HepG2 (cell line): ENCODE data around the gene SV2B. TPM values are rescaled to one million over a fixed set of nuclear protein-coding genes. Genes with fewer than 3 reads are reported as not detected.

ENCODE experiments used
- ATAC-seq: fragments of 200-7000 bp; cut with Tn5 transposase; 3 replicates; pipeline ENCODE4 v1.9.1; 2020; ENCODE audit warnings: mild to moderate bottlenecking, moderate library complexity
- BruUV-seq: library from RNA; stranded (reverse); fragments of 400-500 nt; replicated peaks from 2 replicates; lab custom pipeline; 2021; lab: Mats Ljungman, UMichigan
- CTCF ChIA-PET: fragments of 300-600 bp; formaldehyde crosslinking; extraction: SDS; loops from one replicate; lab custom pipeline; 2021; ENCODE audit warnings: low total read pairs, inconsistent platforms, low intra/inter-chr PET ratio; lab: Yijun Ruan, JAX
- POLR2A ChIA-PET: fragments of 350-600 bp; sonication (Branson Sonifier 250); formaldehyde crosslinking; loops from one replicate; lab custom pipeline; 2020; ENCODE audit warnings: antibody characterized with exemption, inconsistent platforms; lab: Yijun Ruan, JAX
- DNase-seq: peaks from one replicate; pipeline ENCODE4 v3.0.0-alpha.2; 2015; ENCODE audit warnings: low spot score
- FAIRE-seq: peaks from 3 replicates; lab custom pipeline; 2011; peaks lifted over from hg19 to GRCh38; lab: Jason Lieb, UNC
- H2AFZ ChIP-seq: one replicate; pipeline ENCODE4 v1.6.1; 2011; ENCODE audit warnings: low read length, inconsistent platforms
- H3K27ac ChIP-seq: fragments of 300-600 bp; 3 replicates; pipeline ENCODE4 v1.8.0; 2011; ENCODE audit warnings: mixed run types, mild to moderate bottlenecking, mixed read lengths, low read length, inconsistent platforms; ENCODE audit not compliant: insufficient read depth; ENCODE audit errors: extremely low read length
- H3K27me3 ChIP-seq, 2 experiments: fragments of 200-600 bp in 1 of 2; 2 replicates in 1 of 2; 3 replicates in 1 of 2; pipeline versions ENCODE4 v1.6.0 to v1.8.0; 2011; ENCODE audit warnings: low read length in 2 of 2, mild to moderate bottlenecking in 2 of 2, moderate library complexity in 2 of 2, inconsistent platforms in 1 of 2; ENCODE audit not compliant: insufficient read depth in 2 of 2, control insufficient read depth in 1 of 2
- H3K36me3 ChIP-seq, 2 experiments: fragments of 200-600 bp in 1 of 2; replicated peaks in 1 of 2; 2 replicates in 1 of 2; 3 replicates in 1 of 2; pipeline versions ENCODE4 v1.5.1 to v1.8.0; 2011; ENCODE audit warnings: low read length in 2 of 2, inconsistent platforms in 1 of 2; ENCODE audit not compliant: insufficient read depth in 2 of 2, control insufficient read depth in 1 of 2
- H3K4me1 ChIP-seq: 2 replicates; pipeline ENCODE4 v1.5.1; 2012; ENCODE audit warnings: low read length, inconsistent platforms; ENCODE audit not compliant: insufficient read depth
- H3K4me2 ChIP-seq: 2 replicates; pipeline ENCODE4 v1.6.0; 2011; ENCODE audit warnings: low read depth, low read length, inconsistent platforms
- H3K4me3 ChIP-seq, 3 experiments: fragments of 200-600 bp in 1 of 3; sonication (generic), shearing (Covaris generic) in 1 of 3; replicated peaks in 1 of 3; 2 replicates each; pipeline ENCODE4 v1.5.1; 2011 to 2016; ENCODE audit warnings: low read length in 3 of 3, inconsistent platforms in 2 of 3, low read depth in 2 of 3, mild to moderate bottlenecking in 2 of 3, control low read depth in 1 of 3, mixed read lengths in 1 of 3; ENCODE audit not compliant: insufficient read depth in 1 of 3
- H3K79me2 ChIP-seq: one replicate; pipeline ENCODE4 v1.6.1; 2011; ENCODE audit warnings: low read length, inconsistent platforms; ENCODE audit not compliant: insufficient read depth
- H3K9ac ChIP-seq: 2 replicates; pipeline ENCODE4 v1.6.0; 2011; ENCODE audit warnings: mild to moderate bottlenecking, low read depth, low read length, inconsistent platforms; ENCODE audit not compliant: insufficient read depth
- H3K9me3 ChIP-seq: 2 replicates; pipeline ENCODE4 v1.5.1; 2012; ENCODE audit warnings: mild to moderate bottlenecking, low read length
- H4K20me1 ChIP-seq: 2 replicates; pipeline ENCODE4 v1.6.0; 2011; ENCODE audit warnings: inconsistent platforms, mild to moderate bottlenecking, low read length, moderate library complexity; ENCODE audit not compliant: insufficient read depth
- CENPT ChIP-seq: sonication (generic); formaldehyde crosslinking; IDR thresholded peaks from 2 replicates; pipeline ENCODE4 v1.8.0; 2022; ENCODE audit warnings: low read depth, mild to moderate bottlenecking, moderate library complexity, missing genetic modification reagents
- MEF2D ChIP-seq: sonication (generic); formaldehyde crosslinking; IDR thresholded peaks from 2 replicates; pipeline ENCODE4 v1.5.1; 2020; ENCODE audit warnings: mild to moderate bottlenecking, missing genetic modification reagents
- PAF1 ChIP-seq: IDR thresholded peaks from 2 replicates; pipeline ENCODE4 v1.6.1; 2016; ENCODE audit warnings: missing genetic modification reagents, missing compliant biosample characterization
- TRIM24 ChIP-seq: sonication (generic); formaldehyde crosslinking; IDR thresholded peaks from 2 replicates; pipeline ENCODE4 v1.8.0; 2022; ENCODE audit warnings: mild to moderate bottlenecking, missing genetic modification reagents
- ZMYM4 ChIP-seq: sonication (generic); formaldehyde crosslinking; IDR thresholded peaks from 2 replicates; pipeline ENCODE4 v1.8.1; 2023; ENCODE audit warnings: mild to moderate bottlenecking, missing genetic modification reagents
- ZNF101 ChIP-seq: sonication (generic); formaldehyde crosslinking; IDR thresholded peaks from 2 replicates; pipeline ENCODE4 v1.4.0; 2020; ENCODE audit warnings: mild to moderate bottlenecking, low read depth, missing genetic modification reagents, borderline replicate concordance
- ZNF34 ChIP-seq: sonication (generic); formaldehyde crosslinking; IDR thresholded peaks from 2 replicates; pipeline ENCODE4 v1.4.0; 2020; ENCODE audit warnings: mild to moderate bottlenecking, missing genetic modification reagents, borderline replicate concordance
- WGBS: methylation state at CpG from one replicate; pipeline ENCODE4 v1.1.6; 2017; ENCODE audit warnings: low lambda C conversion rate; 5-methylcytosine and 5-hydroxymethylcytosine counted together
- in situ Hi-C: cut with HindIII; loops from 2 replicates; pipeline ENCODE4 v1.10.0; 2017; ENCODE audit warnings: low pct_unique_long_range_greater_than_20kb; ENCODE audit not compliant: extremely low pct_ligation_motif_present
- intact Hi-C: fragments of 100-400 bp; cut with micrococcal nuclease; formaldehyde crosslinking; loops from one replicate; pipeline ENCODE4 v1.10.0; 2022; ENCODE audit not compliant: unreplicated experiment
- polyA plus RNA-seq, 8 experiments: library from polyadenylated mRNA; depleted of rRNA in 3 of 8; stranded (reverse) in 7 of 8; unstranded in 1 of 8; fragments of >200 nt; fragmentation: Illumina TruSeq in 4 of 8; extraction: Trizol in 4 of 8; gene quantifications; 2 replicates each; pipeline versions ENCODE4 v1.2.1 to v1.2.3, GENCODE V29; 2011 to 2016; ENCODE audit warnings: low read depth in 4 of 8, missing spikeins in 1 of 8, mixed read lengths in 1 of 8; ENCODE audit not compliant: insufficient read depth in 1 of 8
- total RNA-seq, 5 experiments: library from RNA; depleted of rRNA; stranded (reverse); fragments of >200 nt; fragmentation: Illumina TruSeq; extraction: Trizol; gene quantifications; 2 replicates each; pipeline ENCODE4 v1.2.3, GENCODE V29; 2016; ENCODE audit warnings: low read depth in 1 of 5
- TF ChIP-seq, protein P1 (sequence below): sonication (generic); formaldehyde crosslinking; IDR thresholded peaks from 2 replicates; pipeline ENCODE4 v1.4.0; 2020; ENCODE audit warnings: missing genetic modification reagents; ENCODE audit errors: not compliant biosample characterization
- TF ChIP-seq, protein P2 (sequence below): sonication (generic); formaldehyde crosslinking; IDR thresholded peaks from 2 replicates; pipeline ENCODE4 v1.4.0; 2020; ENCODE audit warnings: mild to moderate bottlenecking, missing genetic modification reagents
- TF ChIP-seq, protein P3 (sequence below): sonication (generic); formaldehyde crosslinking; IDR thresholded peaks from 2 replicates; pipeline ENCODE4 v1.4.0; 2020; ENCODE audit warnings: missing genetic modification reagents, borderline replicate concordance
- TF ChIP-seq, protein P4 (sequence below): sonication (generic); formaldehyde crosslinking; IDR thresholded peaks from 2 replicates; pipeline ENCODE4 v1.5.0; 2020; ENCODE audit warnings: mild to moderate bottlenecking, missing genetic modification reagents, borderline replicate concordance

SV2B gene
- total and polyA plus RNA-seq, 2 of the 13 experiments (the other 11 are each of a cell fraction or from before 2014, with no cell fraction given), result not detected

DNA sequence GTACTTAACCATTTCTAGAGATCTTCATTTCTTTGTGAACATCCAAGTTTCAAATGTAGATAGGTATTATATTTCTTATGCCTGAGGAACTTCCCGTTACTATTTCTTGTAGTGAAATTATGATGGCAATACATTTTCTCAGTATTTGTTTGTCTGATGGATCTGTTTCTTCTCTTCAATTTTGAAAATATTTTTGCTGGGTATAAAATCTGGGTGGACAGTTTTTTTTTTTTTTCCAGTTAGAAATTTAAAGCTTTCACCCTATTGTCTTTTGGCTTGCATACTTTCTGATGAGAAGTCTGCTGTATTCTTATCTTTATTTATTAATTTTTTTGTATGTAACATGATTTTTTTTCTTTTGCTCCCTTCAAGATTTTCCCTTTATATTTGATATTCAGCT, 175.8 kb downstream of the SV2B start:
- ATAC-seq (no peak), DNase-seq (no peak), FAIRE-seq (no peak)
- Histone ChIP-seq H3K36me3 (no peaks in the 10 kb centered on the region), H3K27ac (no peak overlapping the region), H3K4me2 (no peak overlapping the region), H3K4me1 (no peaks in the 10 kb centered on the region), H3K27me3 (no peaks in the 10 kb centered on the region), H4K20me1 (no peaks in the 10 kb centered on the region), H2AFZ (no peak overlapping the region), H3K79me2 (no peaks in the 10 kb centered on the region), H3K4me3 (no peak overlapping the region), H3K9ac (no peak overlapping the region), H3K9me3 (no peaks in the 10 kb centered on the region)
- ChIA-PET CTCF (no interaction called here), POLR2A (no interaction called here)
- 3% methylated on average over 1 of the region's 1 CpG for WGBS
- TF ChIP-seq, protein P1, sequence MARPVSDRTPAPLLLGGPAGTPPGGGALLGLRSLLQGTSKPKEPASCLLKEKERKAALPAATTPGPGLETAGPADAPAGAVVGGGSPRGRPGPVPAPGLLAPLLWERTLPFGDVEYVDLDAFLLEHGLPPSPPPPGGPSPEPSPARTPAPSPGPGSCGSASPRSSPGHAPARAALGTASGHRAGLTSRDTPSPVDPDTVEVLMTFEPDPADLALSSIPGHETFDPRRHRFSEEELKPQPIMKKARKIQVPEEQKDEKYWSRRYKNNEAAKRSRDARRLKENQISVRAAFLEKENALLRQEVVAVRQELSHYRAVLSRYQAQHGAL (CRISPR knock-in tag), result no peak
- no peak for TF ChIP-seq ZMYM4 (CRISPR knock-in tag)
- TF ChIP-seq CENPT (CRISPR knock-in tag), result no peak
- no peak for TF ChIP-seq PAF1
- TF ChIP-seq, protein P2, sequence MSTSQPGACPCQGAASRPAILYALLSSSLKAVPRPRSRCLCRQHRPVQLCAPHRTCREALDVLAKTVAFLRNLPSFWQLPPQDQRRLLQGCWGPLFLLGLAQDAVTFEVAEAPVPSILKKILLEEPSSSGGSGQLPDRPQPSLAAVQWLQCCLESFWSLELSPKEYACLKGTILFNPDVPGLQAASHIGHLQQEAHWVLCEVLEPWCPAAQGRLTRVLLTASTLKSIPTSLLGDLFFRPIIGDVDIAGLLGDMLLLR (CRISPR knock-in tag), result no peak
- no peak for TF ChIP-seq TRIM24 (CRISPR knock-in tag)
- TF ChIP-seq, protein P3, sequence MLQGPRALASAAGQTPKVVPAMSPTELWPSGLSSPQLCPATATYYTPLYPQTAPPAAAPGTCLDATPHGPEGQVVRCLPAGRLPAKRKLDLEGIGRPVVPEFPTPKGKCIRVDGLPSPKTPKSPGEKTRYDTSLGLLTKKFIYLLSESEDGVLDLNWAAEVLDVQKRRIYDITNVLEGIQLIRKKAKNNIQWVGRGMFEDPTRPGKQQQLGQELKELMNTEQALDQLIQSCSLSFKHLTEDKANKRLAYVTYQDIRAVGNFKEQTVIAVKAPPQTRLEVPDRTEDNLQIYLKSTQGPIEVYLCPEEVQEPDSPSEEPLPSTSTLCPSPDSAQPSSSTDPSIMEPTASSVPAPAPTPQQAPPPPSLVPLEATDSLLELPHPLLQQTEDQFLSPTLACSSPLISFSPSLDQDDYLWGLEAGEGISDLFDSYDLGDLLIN (CRISPR knock-in tag), result no peak
- TF ChIP-seq MEF2D (CRISPR knock-in tag), result no peak
- TF ChIP-seq, protein P4, sequence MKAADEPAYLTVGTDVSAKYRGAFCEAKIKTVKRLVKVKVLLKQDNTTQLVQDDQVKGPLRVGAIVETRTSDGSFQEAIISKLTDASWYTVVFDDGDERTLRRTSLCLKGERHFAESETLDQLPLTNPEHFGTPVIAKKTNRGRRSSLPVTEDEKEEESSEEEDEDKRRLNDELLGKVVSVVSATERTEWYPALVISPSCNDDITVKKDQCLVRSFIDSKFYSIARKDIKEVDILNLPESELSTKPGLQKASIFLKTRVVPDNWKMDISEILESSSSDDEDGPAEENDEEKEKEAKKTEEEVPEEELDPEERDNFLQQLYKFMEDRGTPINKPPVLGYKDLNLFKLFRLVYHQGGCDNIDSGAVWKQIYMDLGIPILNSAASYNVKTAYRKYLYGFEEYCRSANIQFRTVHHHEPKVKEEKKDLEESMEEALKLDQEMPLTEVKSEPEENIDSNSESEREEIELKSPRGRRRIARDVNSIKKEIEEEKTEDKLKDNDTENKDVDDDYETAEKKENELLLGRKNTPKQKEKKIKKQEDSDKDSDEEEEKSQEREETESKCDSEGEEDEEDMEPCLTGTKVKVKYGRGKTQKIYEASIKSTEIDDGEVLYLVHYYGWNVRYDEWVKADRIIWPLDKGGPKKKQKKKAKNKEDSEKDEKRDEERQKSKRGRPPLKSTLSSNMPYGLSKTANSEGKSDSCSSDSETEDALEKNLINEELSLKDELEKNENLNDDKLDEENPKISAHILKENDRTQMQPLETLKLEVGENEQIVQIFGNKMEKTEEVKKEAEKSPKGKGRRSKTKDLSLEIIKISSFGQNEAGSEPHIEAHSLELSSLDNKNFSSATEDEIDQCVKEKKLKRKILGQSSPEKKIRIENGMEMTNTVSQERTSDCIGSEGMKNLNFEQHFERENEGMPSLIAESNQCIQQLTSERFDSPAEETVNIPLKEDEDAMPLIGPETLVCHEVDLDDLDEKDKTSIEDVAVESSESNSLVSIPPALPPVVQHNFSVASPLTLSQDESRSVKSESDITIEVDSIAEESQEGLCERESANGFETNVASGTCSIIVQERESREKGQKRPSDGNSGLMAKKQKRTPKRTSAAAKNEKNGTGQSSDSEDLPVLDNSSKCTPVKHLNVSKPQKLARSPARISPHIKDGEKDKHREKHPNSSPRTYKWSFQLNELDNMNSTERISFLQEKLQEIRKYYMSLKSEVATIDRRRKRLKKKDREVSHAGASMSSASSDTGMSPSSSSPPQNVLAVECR (CRISPR knock-in tag), result no peak
- TF ChIP-seq ZNF34, result no peak
- no peak for TF ChIP-seq ZNF101 (CRISPR knock-in tag)
- intact Hi-C loops, result no loop called here
- in situ Hi-C loops, result no loop called here
- BruUV-seq, result no TSS peak
